Bronchial epithelial cell (primary cell): ENCODE results near the gene GAN. TPM values are rescaled to one million over a fixed set of nuclear protein-coding genes. Genes with fewer than 3 reads are reported as not detected.

ENCODE experiments used
- DNase-seq: peaks from one replicate; pipeline ENCODE4 v3.0.0-alpha.2; 2010; ENCODE audit warnings: low read depth
- FAIRE-seq: peaks from 2 replicates; lab custom pipeline; 2011; peaks lifted over from hg19 to GRCh38; lab: Jason Lieb, UNC
- H3K27me3 ChIP-seq: 2 replicates; pipeline ENCODE4 v1.5.1; 2011; ENCODE audit warnings: low read length; ENCODE audit not compliant: control insufficient read depth, insufficient read depth
- H3K36me3 ChIP-seq: 2 replicates; pipeline ENCODE4 v1.5.1; 2011; ENCODE audit warnings: low read length; ENCODE audit not compliant: control insufficient read depth, insufficient read depth
- H3K4me3 ChIP-seq: 2 replicates; pipeline ENCODE4 v1.5.1; 2011; ENCODE audit warnings: mild to moderate bottlenecking, low read depth, low read length, control low read depth
- total RNA-seq: library from RNA; depleted of rRNA; stranded (reverse); fragments of >200 nt; gene quantifications from 2 replicates; pipeline ENCODE4 v1.2.1, GENCODE V29; 2014
- TF ChIP-seq, protein P1 (sequence below): IDR thresholded peaks from 2 replicates; pipeline ENCODE4 v1.5.1; 2011; ENCODE audit warnings: mild to moderate bottlenecking, moderate library complexity, low read length, control low read depth, inconsistent platforms; ENCODE audit not compliant: insufficient read depth, severe bottlenecking

GAN gene
- total RNA-seq: 13.7 and 23.4 TPM in 2 replicates

- FAIRE-seq (no peak), DNase-seq (peak; percentile 90)
- H3K36me3 ChIP-seq: no peaks in the 10 kb centered on the region
- peak within 1 kb of the TSS; percentile 60 for H3K4me3 ChIP-seq
- H3K27me3 ChIP-seq: no peaks in the 10 kb centered on the region
- TF ChIP-seq, protein P1, sequence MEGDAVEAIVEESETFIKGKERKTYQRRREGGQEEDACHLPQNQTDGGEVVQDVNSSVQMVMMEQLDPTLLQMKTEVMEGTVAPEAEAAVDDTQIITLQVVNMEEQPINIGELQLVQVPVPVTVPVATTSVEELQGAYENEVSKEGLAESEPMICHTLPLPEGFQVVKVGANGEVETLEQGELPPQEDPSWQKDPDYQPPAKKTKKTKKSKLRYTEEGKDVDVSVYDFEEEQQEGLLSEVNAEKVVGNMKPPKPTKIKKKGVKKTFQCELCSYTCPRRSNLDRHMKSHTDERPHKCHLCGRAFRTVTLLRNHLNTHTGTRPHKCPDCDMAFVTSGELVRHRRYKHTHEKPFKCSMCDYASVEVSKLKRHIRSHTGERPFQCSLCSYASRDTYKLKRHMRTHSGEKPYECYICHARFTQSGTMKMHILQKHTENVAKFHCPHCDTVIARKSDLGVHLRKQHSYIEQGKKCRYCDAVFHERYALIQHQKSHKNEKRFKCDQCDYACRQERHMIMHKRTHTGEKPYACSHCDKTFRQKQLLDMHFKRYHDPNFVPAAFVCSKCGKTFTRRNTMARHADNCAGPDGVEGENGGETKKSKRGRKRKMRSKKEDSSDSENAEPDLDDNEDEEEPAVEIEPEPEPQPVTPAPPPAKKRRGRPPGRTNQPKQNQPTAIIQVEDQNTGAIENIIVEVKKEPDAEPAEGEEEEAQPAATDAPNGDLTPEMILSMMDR: peak; percentile 1
Measured at GRCh38 chr16:81314603-81315270, at the start of gene GAN. GAN (plus strand) TSS chr16:81314962; CDS start chr16:81315114, 152 bp downstream.

DNA sequence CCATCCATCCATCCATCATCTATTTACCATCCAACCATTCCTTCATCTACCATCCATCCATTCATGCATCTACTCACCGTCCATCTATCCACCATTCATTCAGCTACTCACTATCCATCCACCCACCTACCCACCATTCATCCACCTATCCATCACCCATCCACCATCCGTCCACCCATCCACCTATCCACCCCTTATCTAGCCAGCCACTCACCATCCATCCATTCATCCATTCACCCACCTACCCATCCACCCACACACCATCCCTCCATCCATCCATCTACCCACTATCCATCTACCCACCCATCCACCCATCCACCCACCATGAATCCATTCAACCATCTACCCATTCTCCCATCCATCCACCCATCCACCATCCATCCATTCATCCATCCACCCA is 49.7 kb upstream of the GAN start:
- DNase-seq (no peak), FAIRE-seq (no peak)
- Histone ChIP-seq H3K36me3 (no peaks in the 10 kb centered on the region), H3K27me3 (no peaks in the 10 kb centered on the region), H3K4me3 (no peak overlapping the region)
- TF ChIP-seq, protein P1: no peak

DNA sequence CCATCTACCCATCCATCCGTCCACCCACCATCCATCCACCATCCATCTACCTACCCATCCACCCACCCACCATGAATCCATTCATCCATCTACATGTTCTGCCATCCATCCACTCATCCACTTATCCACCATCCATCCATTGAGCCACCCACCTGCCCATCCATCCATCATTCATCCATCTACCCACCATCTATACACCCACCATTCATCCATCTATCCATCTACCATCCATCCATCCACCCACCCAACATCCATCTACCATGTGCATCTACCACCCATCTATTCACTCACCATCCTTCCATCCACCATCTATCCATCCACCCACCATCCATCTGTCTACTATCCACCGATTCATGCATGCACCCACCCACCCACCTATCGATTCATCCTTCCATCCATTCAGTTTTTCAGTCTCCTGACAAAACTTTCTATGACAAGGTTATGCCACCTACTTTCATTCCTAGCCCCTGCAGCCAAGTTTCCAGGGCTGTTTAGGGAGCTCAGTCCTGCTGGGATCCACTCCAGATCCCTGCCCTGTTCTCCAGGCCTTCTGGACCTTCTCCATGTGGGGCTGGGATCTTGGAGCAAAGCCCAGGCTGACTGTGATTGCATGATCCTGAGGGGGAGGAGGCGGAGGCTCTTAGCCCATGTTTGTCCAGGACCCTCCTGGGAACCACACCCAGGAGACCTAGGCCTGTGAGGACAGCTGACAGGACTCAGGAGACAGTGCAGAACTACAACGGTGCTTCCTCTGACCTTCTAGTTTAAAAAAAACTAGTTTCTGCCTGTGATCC is 48.9 kb upstream of the GAN start:
- FAIRE-seq (no peak), DNase-seq (no peak)
- TF ChIP-seq, protein P1: no peak
- Histone ChIP-seq H3K4me3 (no peak overlapping the region), H3K27me3 (no peaks in the 10 kb centered on the region), H3K36me3 (no peaks in the 10 kb centered on the region)

GRCh38 chr16:81266680-81267095 is 48.1 kb upstream of the GAN start:
- TF ChIP-seq, protein P1: no peak
- FAIRE-seq (peak; percentile 66), DNase-seq (peak; percentile 77)
- Histone ChIP-seq H3K27me3 (no peaks in the 10 kb centered on the region), H3K4me3 (no peak overlapping the region), H3K36me3 (no peaks in the 10 kb centered on the region)

GRCh38 chr16:81268509-81268908 is 46.3 kb upstream of the GAN start:
- no peak for DNase-seq
- TF ChIP-seq, protein P1: no peak
- Histone ChIP-seq H3K4me3 (no peak overlapping the region), H3K36me3 (no peaks in the 10 kb centered on the region), H3K27me3 (no peaks in the 10 kb centered on the region)
- FAIRE-seq: no peak
